T-helper 1 cell treated with Interleukin-12 subunit alpha and Interleukin-12 subunit beta and Interleukin-4 antibody, amounts not matched to agents 30 μg/mL and 1 μg/mL, for 36 hours (primary cell): ENCODE results near the gene DHCR24.
"Not testable (repeated sequence)": the region's sequence is repeated elsewhere in the genome, so short reads cannot be mapped to it uniquely, and the experiment has no call there.

Experiments
- H3K27ac Mint-ChIP-seq: one replicate; pipeline ENCODE4 v1.8.0; 2021; ENCODE audit warnings: mild to moderate bottlenecking, mixed read lengths
- H3K27me3 Mint-ChIP-seq: one replicate; pipeline ENCODE4 v1.8.0; 2021; ENCODE audit warnings: low read depth, mixed read lengths
- H3K36me3 Mint-ChIP-seq: one replicate; pipeline ENCODE4 v1.8.0; 2021; ENCODE audit warnings: low read depth, mixed read lengths
- H3K4me1 Mint-ChIP-seq: one replicate; pipeline ENCODE4 v1.8.0; 2021; ENCODE audit warnings: low read depth, mixed read lengths
- H3K4me3 Mint-ChIP-seq: one replicate; pipeline ENCODE4 v1.8.0; 2021; ENCODE audit warnings: mild to moderate bottlenecking, moderate library complexity, mixed read lengths
- H3K9me3 Mint-ChIP-seq: one replicate; pipeline ENCODE4 v1.8.0; 2021; ENCODE audit warnings: mixed read lengths

The DHCR24 gene

GRCh38 chr1:54886724-54887664, at the start of gene DHCR24:
Gene DHCR24, minus strand, starts transcription at chr1:54887195. Its CDS starts 76 bp downstream, at chr1:54887119.
- Mint-ChIP-seq H3K9me3 (no peaks in the 10 kb centered on the region), H3K4me3 (peak within 1 kb of the TSS; percentile 93), H3K36me3 (peaks cover 17% of the 10 kb centered on the region), H3K4me1 (peaks cover 51% of the 10 kb centered on the region), H3K27ac (peak within 1 kb of the TSS; percentile 87), H3K27me3 (peaks cover 18% of the 10 kb centered on the region)

GRCh38 chr1:54936791-54937190, 49.8 kb upstream of the DHCR24 start:
- H3K4me1 Mint-ChIP-seq = peaks cover 6% of the 10 kb centered on the region
- no peak overlapping the region for H3K27ac Mint-ChIP-seq
- H3K36me3 Mint-ChIP-seq = no peaks in the 10 kb centered on the region
- H3K9me3 Mint-ChIP-seq = no peaks in the 10 kb centered on the region
- H3K27me3 Mint-ChIP-seq = peaks cover 45% of the 10 kb centered on the region
- no peak overlapping the region for H3K4me3 Mint-ChIP-seq

GRCh38 chr1:54934869-54935268, 47.9 kb upstream of the DHCR24 start:
- H3K36me3 Mint-ChIP-seq = no peaks in the 10 kb centered on the region
- H3K4me3 Mint-ChIP-seq = no peak overlapping the region
- H3K4me1 Mint-ChIP-seq = peaks cover 5% of the 10 kb centered on the region
- H3K9me3 Mint-ChIP-seq = no peaks in the 10 kb centered on the region
- peaks cover 42% of the 10 kb centered on the region for H3K27me3 Mint-ChIP-seq
- no peak overlapping the region for H3K27ac Mint-ChIP-seq

- H3K4me3 Mint-ChIP-seq, H3K27ac Mint-ChIP-seq, H3K9me3 Mint-ChIP-seq, H3K4me1 Mint-ChIP-seq, H3K36me3 Mint-ChIP-seq: not testable (repeated sequence)
- peaks cover 45% of the 10 kb centered on the region for H3K27me3 Mint-ChIP-seq
Measured at GRCh38 chr1:54934081-54934480, 47.1 kb upstream of the DHCR24 start.

GRCh38 chr1:54931275-54931840, 44.4 kb upstream of the DHCR24 start:
- peaks cover 32% of the 10 kb centered on the region for H3K27me3 Mint-ChIP-seq
- no peak overlapping the region for H3K27ac Mint-ChIP-seq
- no peaks in the 10 kb centered on the region for H3K36me3 Mint-ChIP-seq
- H3K4me1 Mint-ChIP-seq = no peaks in the 10 kb centered on the region
- no peaks in the 10 kb centered on the region for H3K9me3 Mint-ChIP-seq
- no peak overlapping the region for H3K4me3 Mint-ChIP-seq

- no peaks in the 10 kb centered on the region for H3K9me3 Mint-ChIP-seq
Measured at GRCh38 chr1:54929700-54930099, 42.7 kb upstream of the DHCR24 start.

GRCh38 chr1:54928327-54928726, 41.3 kb upstream of the DHCR24 start:
- no peaks in the 10 kb centered on the region for H3K4me1 Mint-ChIP-seq
- H3K27me3 Mint-ChIP-seq = peaks cover 23% of the 10 kb centered on the region
- H3K4me3 Mint-ChIP-seq = no peak overlapping the region
- H3K36me3 Mint-ChIP-seq = no peaks in the 10 kb centered on the region
- H3K27ac Mint-ChIP-seq = no peak overlapping the region
- no peaks in the 10 kb centered on the region for H3K9me3 Mint-ChIP-seq

More at GRCh38 chr1:54929700-54930099, 42.7 kb upstream of the DHCR24 start:
- Mint-ChIP-seq H3K27me3 (peaks cover 28% of the 10 kb centered on the region), H3K4me1 (no peaks in the 10 kb centered on the region), H3K27ac (no peak overlapping the region), H3K4me3 (no peak overlapping the region), H3K36me3 (no peaks in the 10 kb centered on the region)

- Mint-ChIP-seq H3K4me3 (no peak overlapping the region), H3K27me3 (peaks cover 29% of the 10 kb centered on the region), H3K4me1 (no peaks in the 10 kb centered on the region), H3K9me3 (no peaks in the 10 kb centered on the region), H3K36me3 (no peaks in the 10 kb centered on the region), H3K27ac (no peak overlapping the region)
Measured at GRCh38 chr1:54927472-54928240, 40.7 kb upstream of the DHCR24 start.

GRCh38 chr1:54926970-54927369, 40.0 kb upstream of the DHCR24 start:
- Mint-ChIP-seq H3K27ac (no peak overlapping the region), H3K4me1 (no peaks in the 10 kb centered on the region), H3K36me3 (no peaks in the 10 kb centered on the region), H3K4me3 (no peak overlapping the region), H3K9me3 (no peaks in the 10 kb centered on the region), H3K27me3 (peaks cover 30% of the 10 kb centered on the region)

GRCh38 chr1:54922921-54923421, 36.0 kb upstream of the DHCR24 start:
- no peaks in the 10 kb centered on the region for H3K36me3 Mint-ChIP-seq
- no peak overlapping the region for H3K27ac Mint-ChIP-seq
- no peak overlapping the region for H3K4me3 Mint-ChIP-seq
- no peaks in the 10 kb centered on the region for H3K9me3 Mint-ChIP-seq
- no peaks in the 10 kb centered on the region for H3K4me1 Mint-ChIP-seq
- H3K27me3 Mint-ChIP-seq = peaks cover 21% of the 10 kb centered on the region

- Mint-ChIP-seq H3K4me1 (no peaks in the 10 kb centered on the region), H3K36me3 (no peaks in the 10 kb centered on the region), H3K27me3 (peaks cover 16% of the 10 kb centered on the region), H3K4me3 (no peak overlapping the region), H3K9me3 (no peaks in the 10 kb centered on the region), H3K27ac (no peak overlapping the region)
Measured at GRCh38 chr1:54922040-54922761, 35.2 kb upstream of the DHCR24 start.

GRCh38 chr1:54919367-54920359, 32.7 kb upstream of the DHCR24 start:
- H3K4me1 Mint-ChIP-seq = no peaks in the 10 kb centered on the region
- H3K4me3 Mint-ChIP-seq = no peak overlapping the region
- H3K9me3 Mint-ChIP-seq = no peaks in the 10 kb centered on the region
- no peak overlapping the region for H3K27ac Mint-ChIP-seq
- no peaks in the 10 kb centered on the region for H3K36me3 Mint-ChIP-seq
- peaks cover 12% of the 10 kb centered on the region for H3K27me3 Mint-ChIP-seq

GRCh38 chr1:54911076-54911475, 24.1 kb upstream of the DHCR24 start:
- not testable (repeated sequence) for H3K27me3 Mint-ChIP-seq, H3K4me1 Mint-ChIP-seq, H3K36me3 Mint-ChIP-seq, H3K27ac Mint-ChIP-seq, H3K4me3 Mint-ChIP-seq, H3K9me3 Mint-ChIP-seq
